IMR-90 (cell line): Measurements from ENCODE around the gene NCAPH2. TPM values are rescaled to one million over a fixed set of nuclear protein-coding genes. Genes with fewer than 3 reads are reported as not detected.

Experiments
- ATAC-seq: fragments of 200-7000 bp; cut with Tn5 transposase; 2 replicates; pipeline ENCODE4 v1.9.1; 2020; ENCODE audit warnings: low read depth, mild to moderate bottlenecking, moderate library complexity
- BruUV-seq: library from RNA; stranded (reverse); fragments of 400-500 nt; replicated peaks from 2 replicates; lab custom pipeline; 2021; lab: Mats Ljungman, UMichigan
- CTCF ChIA-PET: fragments of 300-600 bp; formaldehyde crosslinking; extraction: SDS; loops from one replicate; lab custom pipeline; 2021; ENCODE audit warnings: antibody characterized with exemption; lab: Yijun Ruan, JAX
- POLR2A ChIA-PET: fragments of 300-600 bp; sonication (Branson Sonifier 250); formaldehyde crosslinking; loops from one replicate; lab custom pipeline; 2022; ENCODE audit warnings: antibody characterized with exemption; ENCODE audit not compliant: unreplicated experiment; lab: Charles Lee
- DNase-seq: peaks from one replicate; pipeline ENCODE4 v3.0.0; 2013
- H2AFZ ChIP-seq: replicated peaks from 2 replicates; pipeline ENCODE3; 2013; ENCODE audit warnings: low read length, mild to moderate bottlenecking; ENCODE audit not compliant: poor library complexity
- H2AK5ac ChIP-seq: 2 replicates; pipeline ENCODE4 v1.6.1; 2013; ENCODE audit warnings: low read depth, low read length, inconsistent platforms
- H2AK9ac ChIP-seq: replicated peaks from 2 replicates; pipeline ENCODE3; 2013; ENCODE audit warnings: mild to moderate bottlenecking, low read depth, low read length, moderate library complexity; ENCODE audit not compliant: poor library complexity
- H2BK120ac ChIP-seq: 2 replicates; pipeline ENCODE4 v1.6.1; 2013; ENCODE audit warnings: low read depth, low read length, inconsistent platforms
- H2BK15ac ChIP-seq: 3 replicates; pipeline ENCODE4 v1.6.1; 2013; ENCODE audit warnings: low read depth, low read length, inconsistent platforms
- H2BK20ac ChIP-seq: 2 replicates; pipeline ENCODE4 v1.6.1; 2013; ENCODE audit warnings: low read depth, mild to moderate bottlenecking, inconsistent platforms, low read length, moderate library complexity
- H2BK5ac ChIP-seq: 2 replicates; pipeline ENCODE4 v1.6.1; 2013; ENCODE audit warnings: mild to moderate bottlenecking, low read depth, low read length, inconsistent platforms; ENCODE audit not compliant: poor library complexity, severe bottlenecking
- H3K14ac ChIP-seq: replicated peaks from 2 replicates; pipeline ENCODE4 v1.6.1; 2013; ENCODE audit warnings: low read depth, low read length, inconsistent platforms
- H3K18ac ChIP-seq: 2 replicates; pipeline ENCODE4 v1.6.1; 2013; ENCODE audit warnings: low read depth, low read length, control low read depth
- H3K23ac ChIP-seq: 2 replicates; pipeline ENCODE4 v1.6.1; 2013; ENCODE audit warnings: low read depth, low read length, inconsistent platforms
- H3K27ac ChIP-seq: 2 replicates; pipeline ENCODE4 v1.5.1; 2013; ENCODE audit warnings: mild to moderate bottlenecking, control low read depth, low read length; ENCODE audit not compliant: insufficient read depth
- H3K27me3 ChIP-seq: 2 replicates; pipeline ENCODE4 v1.6.1; 2013; ENCODE audit warnings: low read length; ENCODE audit not compliant: control insufficient read depth, insufficient read depth
- H3K36me3 ChIP-seq: 2 replicates; pipeline ENCODE4 v1.6.1; 2013; ENCODE audit warnings: low read length, mixed read lengths; ENCODE audit not compliant: control insufficient read depth, insufficient read depth
- H3K4ac ChIP-seq: 2 replicates; pipeline ENCODE4 v1.6.1; 2013; ENCODE audit warnings: low read depth, low read length, inconsistent platforms
- H3K4me1 ChIP-seq: 2 replicates; pipeline ENCODE4 v1.6.1; 2013; ENCODE audit warnings: low read length, mixed read lengths; ENCODE audit not compliant: control insufficient read depth, insufficient read depth
- H3K4me2 ChIP-seq: 2 replicates; pipeline ENCODE4 v1.6.1; 2013; ENCODE audit warnings: low read depth, mild to moderate bottlenecking, control low read depth, low read length, moderate library complexity
- H3K4me3 ChIP-seq: 2 replicates; pipeline ENCODE4 v1.5.1; 2013; ENCODE audit warnings: low read depth, mild to moderate bottlenecking, control low read depth, low read length, moderate library complexity; ENCODE audit not compliant: insufficient read depth
- H3K56ac ChIP-seq: 2 replicates; pipeline ENCODE4 v1.6.1; 2013; ENCODE audit warnings: low read length, inconsistent platforms; ENCODE audit not compliant: insufficient read depth; ENCODE audit errors: extremely low read depth
- H3K79me1 ChIP-seq, 2 experiments: 2 replicates each; pipeline ENCODE4 v1.6.1; 2013; ENCODE audit warnings: low read length in 2 of 2, inconsistent platforms in 1 of 2, low read depth in 1 of 2
- H3K9ac ChIP-seq: 2 replicates; pipeline ENCODE4 v1.6.1; 2013; ENCODE audit warnings: low read depth, low read length, control low read depth
- H3K9me1 ChIP-seq: 2 replicates; pipeline ENCODE4 v1.6.1; 2013; ENCODE audit warnings: low read length, inconsistent platforms; ENCODE audit not compliant: insufficient read depth
- H3K9me3 ChIP-seq: 2 replicates; pipeline ENCODE4 v1.6.1; 2013; ENCODE audit warnings: low read length; ENCODE audit not compliant: control insufficient read depth, insufficient read depth
- H4K20me1 ChIP-seq: 2 replicates; pipeline ENCODE4 v1.6.1; 2013; ENCODE audit warnings: low read length, inconsistent platforms; ENCODE audit not compliant: insufficient read depth
- H4K5ac ChIP-seq: 2 replicates; pipeline ENCODE4 v1.6.1; 2013; ENCODE audit warnings: mild to moderate bottlenecking, low read depth, low read length, control low read depth
- H4K8ac ChIP-seq, 2 experiments: 2 replicates each; pipeline ENCODE4 v1.6.1; 2013; ENCODE audit warnings: low read depth in 2 of 2, low read length in 2 of 2, control low read depth in 1 of 2, inconsistent platforms in 1 of 2
- H4K91ac ChIP-seq: 2 replicates; pipeline ENCODE4 v1.6.1; 2013; ENCODE audit warnings: low read depth, low read length, inconsistent platforms; ENCODE audit not compliant: insufficient read depth
- BHLHE40 ChIP-seq: fragments of 150-350 bp; IDR thresholded peaks from 2 replicates; pipeline ENCODE4 v1.6.1; 2016; ENCODE audit warnings: mild to moderate bottlenecking, low read depth, low read length
- CEBPB ChIP-seq: IDR thresholded peaks from 2 replicates; pipeline ENCODE4 v1.6.1; 2012; ENCODE audit warnings: low read depth, low read length, improper control_type of control experiment
- CHD1 ChIP-seq: IDR thresholded peaks from 2 replicates; pipeline ENCODE4 v1.6.1; 2012; ENCODE audit warnings: low read depth, low read length, improper control_type of control experiment
- CTCF ChIP-seq: conservative IDR thresholded peaks from 2 replicates; pipeline ENCODE4 v1.5.1; 2012; ENCODE audit warnings: mild to moderate bottlenecking, low read depth, low read length, improper control_type of control experiment
- ELK1 ChIP-seq: fragments of 150-350 bp; IDR thresholded peaks from 2 replicates; pipeline ENCODE4 v1.6.1; 2016; ENCODE audit warnings: low read depth, mild to moderate bottlenecking, low read length, moderate library complexity, borderline replicate concordance
- FOS ChIP-seq: fragments of 150-350 bp; IDR thresholded peaks from 2 replicates; pipeline ENCODE4 v1.6.1; 2016; ENCODE audit warnings: low read depth, low read length
- MAFK ChIP-seq: IDR thresholded peaks from 2 replicates; pipeline ENCODE4 v1.6.1; 2012; ENCODE audit warnings: low read depth, low read length, improper control_type of control experiment
- MAZ ChIP-seq: IDR thresholded peaks from 2 replicates; pipeline ENCODE4 v1.6.1; 2012; ENCODE audit warnings: low read depth, mild to moderate bottlenecking, low read length, improper control_type of control experiment, moderate library complexity, borderline replicate concordance
- MXI1 ChIP-seq: IDR thresholded peaks from 2 replicates; pipeline ENCODE4 v1.6.1; 2012; ENCODE audit warnings: low read depth, mild to moderate bottlenecking, low read length, moderate library complexity, borderline replicate concordance
- NFE2L2 ChIP-seq: fragments of 150-350 bp; IDR thresholded peaks from 2 replicates; pipeline ENCODE4 v1.6.1; 2016; ENCODE audit warnings: low read depth, mild to moderate bottlenecking, low read length
- POLR2A ChIP-seq: IDR thresholded peaks from 2 replicates; pipeline ENCODE4 v1.6.1; 2012; ENCODE audit warnings: mild to moderate bottlenecking, low read depth, low read length
- RAD21 ChIP-seq: IDR thresholded peaks from 2 replicates; pipeline ENCODE4 v1.6.1; 2012; ENCODE audit warnings: low read length, improper control_type of control experiment
- RCOR1 ChIP-seq: IDR thresholded peaks from 2 replicates; pipeline ENCODE4 v1.6.1; 2012; ENCODE audit warnings: mild to moderate bottlenecking, low read length, improper control_type of control experiment; ENCODE audit not compliant: insufficient replicate concordance
- RFX5 ChIP-seq: IDR thresholded peaks from 2 replicates; pipeline ENCODE4 v1.8.0; 2012; ENCODE audit warnings: low read depth, mild to moderate bottlenecking, low read length, moderate library complexity
- SMC3 ChIP-seq: fragments of 150-350 bp; IDR thresholded peaks from 2 replicates; pipeline ENCODE4 v1.6.1; 2016; ENCODE audit warnings: low read depth, mild to moderate bottlenecking, antibody characterized with exemption, low read length, moderate library complexity
- USF2 ChIP-seq: fragments of 150-350 bp; IDR thresholded peaks from 2 replicates; pipeline ENCODE4 v1.6.1; 2017; ENCODE audit warnings: mild to moderate bottlenecking, antibody characterized with exemption, low read length, low read depth
- WGBS, 2 experiments: methylation state at CpG; one replicate each; pipeline versions ENCODE4 v1.1.5 to v1.1.7; 2013; ENCODE audit warnings: missing lambda C conversion rate in 2 of 2; ENCODE audit not compliant: insufficient read length in 1 of 2; ENCODE audit errors: extremely low coverage in 2 of 2; 5-methylcytosine and 5-hydroxymethylcytosine counted together
- dilution Hi-C: fragments of 300-500 bp; cut with HindIII; formaldehyde crosslinking; loops from one replicate; pipeline ENCODE4 v1.14.3; 2018; ENCODE audit warnings: low sequenced_read_pairs; ENCODE audit not compliant: unreplicated experiment
- in situ Hi-C: fragments of 300-500 bp; cut with MboI; formaldehyde crosslinking; loops from 3 replicates; pipeline ENCODE4 v1.14.3; 2019; ENCODE audit warnings: low sequenced_read_pairs, inconsistent platforms, mixed read lengths
- intact Hi-C: fragments of 100-400 bp; cut with micrococcal nuclease; formaldehyde crosslinking; loops from 2 replicates; pipeline ENCODE4 v1.10.0; 2022
- polyA plus RNA-seq, 3 experiments: library from polyadenylated mRNA; depleted of rRNA; stranded (reverse); fragments of >200 nt; gene quantifications; 2 replicates each; pipeline ENCODE4 v1.2.3, GENCODE V29; 2012; ENCODE audit warnings: low replicate concordance in 1 of 3
- total RNA-seq: library from RNA; depleted of rRNA; stranded (reverse); fragments of >200 nt; gene quantifications from 2 replicates; pipeline ENCODE4 v1.2.3, GENCODE V29; 2012

NCAPH2 gene
- total and polyA plus RNA-seq, 2 of the 4 experiments (the other 2 are of a cell fraction) = 30.2 to 38.5 TPM

- TF ChIP-seq BHLHE40 = no peak
- TF ChIP-seq MAZ = no peak
- no peak for TF ChIP-seq MXI1
- TF ChIP-seq RAD21 = no peak
- no peak for TF ChIP-seq FOS
- no peak for TF ChIP-seq USF2
- TF ChIP-seq NFE2L2 = no peak
- no peak for TF ChIP-seq POLR2A
- no peak for TF ChIP-seq SMC3
- TF ChIP-seq CHD1 = no peak
- TF ChIP-seq ELK1 = no peak
- TF ChIP-seq CTCF = no peak
- no peak for TF ChIP-seq RCOR1
- TF ChIP-seq RFX5 = no peak
- no peak for TF ChIP-seq MAFK
- no peak for TF ChIP-seq CEBPB
- Histone ChIP-seq H3K9ac (no peak overlapping the region), H3K36me3 (peaks cover 92% of the 10 kb centered on the region), H4K20me1 (peaks cover 8% of the 10 kb centered on the region; the same call in 1 of the 2 replicates), H2AFZ (no peak overlapping the region), H3K18ac (no peak overlapping the region), H3K9me3 (no peaks in the 10 kb centered on the region), H3K4ac (no peak overlapping the region), H3K56ac (no peak overlapping the region), H2BK20ac (no peak overlapping the region), H3K27ac (no peak overlapping the region), H4K5ac (no peak overlapping the region), H2BK120ac (no peak overlapping the region), H3K23ac (no peak overlapping the region), H3K27me3 (no peaks in the 10 kb centered on the region), H2BK5ac (no peak overlapping the region), H3K79me1 (peaks cover 4 to 5% of the 10 kb centered on the region in 2 experiments; a peak in 2 of 4 replicates), H3K4me2 (no peak overlapping the region), H2BK15ac (no peak overlapping the region), H4K8ac (no peak overlapping the region), H4K91ac (no peak overlapping the region), H2AK9ac (no peak overlapping the region), H3K14ac (no peak overlapping the region), H3K4me1 (no peaks in the 10 kb centered on the region), H3K4me3 (no peak overlapping the region), H3K9me1 (no peaks in the 10 kb centered on the region), H2AK5ac (no peak overlapping the region)
- DNase-seq (no peak), ATAC-seq (no peak)
- ChIA-PET POLR2A (no interaction called here), CTCF (no interaction called here)
- in situ Hi-C loops = no loop called here
- TSS peak; percentile 38 for BruUV-seq
- WGBS, 2 experiments = 95% methylated on average over 11 of the region's 30 CpGs; no CpG with 5 or more reads in 1 of the 2 experiments
- dilution Hi-C loops = no loop called here
- intact Hi-C loops = no loop called here
Measured at GRCh38 chr22:50461979-50462540, 46.0 kb upstream of the NCAPH2 start.
